BLaER1 (cell line): ENCODE results near the gene TTLL5.
A peak's percentile ranks its signal among the peaks of the same experiment; 100 is the strongest.

ENCODE experiments used
- H3K27ac ChIP-seq: shearing (Covaris generic); formaldehyde crosslinking; 2 replicates; pipeline ENCODE4 v1.8.1; 2022
- H3K27me3 ChIP-seq: shearing (Covaris generic); formaldehyde crosslinking; 2 replicates; pipeline ENCODE4 v1.8.1; 2022
- H3K36me3 ChIP-seq: shearing (Covaris generic); formaldehyde crosslinking; 2 replicates; pipeline ENCODE4 v1.8.1; 2022
- H3K4me1 ChIP-seq: shearing (Covaris generic); formaldehyde crosslinking; 2 replicates; pipeline ENCODE4 v1.8.1; 2022
- H3K4me2 ChIP-seq: shearing (Covaris generic); formaldehyde crosslinking; 2 replicates; pipeline ENCODE4 v1.8.1; 2022
- H3K4me3 ChIP-seq: shearing (Covaris generic); formaldehyde crosslinking; 2 replicates; pipeline ENCODE4 v1.8.1; 2022
- H3K9ac ChIP-seq: shearing (Covaris generic); formaldehyde crosslinking; 2 replicates; pipeline ENCODE4 v1.8.1; 2022
- H3K9me3 ChIP-seq: shearing (Covaris generic); formaldehyde crosslinking; 2 replicates; pipeline ENCODE4 v1.8.1; 2022
- H4K20me1 ChIP-seq: shearing (Covaris generic); formaldehyde crosslinking; 2 replicates; pipeline ENCODE4 v1.8.1; 2022
- Cebpa-rat ChIP-seq: shearing (Covaris generic); IDR thresholded peaks from 2 replicates; pipeline ENCODE4 v1.8.1; 2022

The TTLL5 gene

DNA sequence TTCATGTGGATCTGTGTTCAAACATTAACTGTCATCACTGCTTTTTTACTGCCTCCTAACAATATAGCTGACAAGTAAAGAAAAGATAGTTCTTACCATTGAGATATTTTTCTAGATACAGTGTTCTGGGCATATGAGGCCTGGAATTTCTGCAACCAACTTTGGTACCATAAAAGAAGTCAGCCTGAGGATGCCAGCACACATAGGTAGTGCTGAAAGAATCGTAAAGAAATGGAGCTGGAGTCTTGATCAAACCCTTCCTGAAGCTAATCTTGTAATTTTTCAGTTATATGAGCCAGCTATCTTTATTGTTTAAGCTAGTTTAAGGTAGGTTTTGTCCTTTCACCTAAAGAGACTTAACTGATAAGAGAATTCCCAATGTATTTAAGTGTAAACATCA, 11.7 kb upstream of the TTLL5 start:
- H3K4me2 ChIP-seq, result no peak overlapping the region
- no peak overlapping the region for H3K27ac ChIP-seq
- TF ChIP-seq Cebpa-rat, result no peak
- no peaks in the 10 kb centered on the region for H3K9me3 ChIP-seq
- H3K4me1 ChIP-seq, result no peaks in the 10 kb centered on the region
- H3K9ac ChIP-seq, result no peak overlapping the region
- no peaks in the 10 kb centered on the region for H3K27me3 ChIP-seq
- H3K4me3 ChIP-seq, result no peak overlapping the region
- H4K20me1 ChIP-seq, result no peaks in the 10 kb centered on the region
- H3K36me3 ChIP-seq, result peaks cover 54% of the 10 kb centered on the region

DNA sequence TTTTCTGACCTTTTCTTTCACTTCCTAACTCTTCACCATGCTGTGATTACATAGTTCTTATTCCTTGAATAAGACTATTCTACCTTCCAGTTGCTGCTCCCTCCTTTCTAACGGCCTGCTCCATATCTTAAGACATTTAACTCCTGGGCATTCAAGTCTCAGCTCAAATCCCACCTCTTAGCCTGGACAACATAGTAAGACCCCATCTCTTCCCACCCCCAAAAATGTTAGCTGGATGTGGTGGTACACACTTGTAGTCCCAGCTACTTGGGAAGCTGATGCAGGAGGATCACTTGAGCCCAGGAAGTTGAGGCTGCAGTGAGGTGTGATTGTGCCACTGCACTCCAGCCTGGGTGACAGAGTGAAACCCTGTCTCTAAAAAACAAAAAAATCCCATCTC, 11.3 kb upstream of the TTLL5 start:
- TF ChIP-seq Cebpa-rat, result no peak
- H3K4me1 ChIP-seq, result no peaks in the 10 kb centered on the region
- no peak overlapping the region for H3K9ac ChIP-seq
- H3K4me3 ChIP-seq, result no peak overlapping the region
- no peaks in the 10 kb centered on the region for H3K27me3 ChIP-seq
- H3K4me2 ChIP-seq, result no peak overlapping the region
- H4K20me1 ChIP-seq, result no peaks in the 10 kb centered on the region
- peaks cover 58% of the 10 kb centered on the region for H3K36me3 ChIP-seq
- H3K27ac ChIP-seq, result no peak overlapping the region
- H3K9me3 ChIP-seq, result no peaks in the 10 kb centered on the region

DNA sequence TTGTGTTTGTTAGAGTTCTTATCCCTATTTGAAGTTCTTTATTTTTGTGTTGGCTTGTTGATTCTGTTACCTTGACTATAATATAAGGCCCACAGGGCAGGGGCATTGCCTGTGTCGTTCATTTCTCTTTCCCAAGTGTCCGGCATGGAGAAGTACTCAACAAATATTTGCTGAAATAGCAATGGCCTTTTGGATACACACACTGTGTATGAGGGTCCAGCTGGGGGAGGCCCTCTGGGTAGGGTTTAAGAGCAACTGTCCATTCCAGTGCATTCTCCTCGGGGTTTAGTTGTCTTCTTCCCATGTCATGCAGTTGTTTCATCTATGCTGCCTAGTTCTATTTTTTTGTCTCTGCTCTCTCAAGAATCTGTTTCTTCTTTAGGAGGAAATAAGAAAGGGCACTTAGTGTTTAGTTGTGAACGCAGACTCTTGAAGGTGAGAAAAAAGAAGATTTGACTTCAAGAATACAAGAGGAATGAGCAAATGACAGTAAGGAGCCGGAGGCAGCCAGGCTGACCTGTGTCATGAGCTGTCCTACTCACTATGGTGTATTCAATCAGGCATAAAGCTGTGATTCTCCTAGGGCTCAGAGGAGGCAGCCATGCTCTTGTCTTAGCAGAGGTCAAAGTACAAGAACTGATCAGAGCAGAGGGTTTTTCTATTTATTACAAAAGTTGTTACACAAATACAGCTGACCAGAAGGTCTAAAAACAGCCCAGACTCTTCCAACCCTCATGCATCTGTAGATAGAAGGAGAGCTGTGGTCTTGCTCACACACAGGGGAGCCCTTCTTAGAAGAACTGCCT, 10.6 kb upstream of the TTLL5 start:
- H3K36me3 ChIP-seq, result peaks cover 65% of the 10 kb centered on the region
- H4K20me1 ChIP-seq, result no peaks in the 10 kb centered on the region
- no peak for TF ChIP-seq Cebpa-rat
- H3K27me3 ChIP-seq, result no peaks in the 10 kb centered on the region
- no peak overlapping the region for H3K27ac ChIP-seq
- H3K9me3 ChIP-seq, result no peaks in the 10 kb centered on the region
- no peaks in the 10 kb centered on the region for H3K4me1 ChIP-seq
- no peak overlapping the region for H3K4me2 ChIP-seq
- H3K9ac ChIP-seq, result no peak overlapping the region
- no peak overlapping the region for H3K4me3 ChIP-seq

DNA sequence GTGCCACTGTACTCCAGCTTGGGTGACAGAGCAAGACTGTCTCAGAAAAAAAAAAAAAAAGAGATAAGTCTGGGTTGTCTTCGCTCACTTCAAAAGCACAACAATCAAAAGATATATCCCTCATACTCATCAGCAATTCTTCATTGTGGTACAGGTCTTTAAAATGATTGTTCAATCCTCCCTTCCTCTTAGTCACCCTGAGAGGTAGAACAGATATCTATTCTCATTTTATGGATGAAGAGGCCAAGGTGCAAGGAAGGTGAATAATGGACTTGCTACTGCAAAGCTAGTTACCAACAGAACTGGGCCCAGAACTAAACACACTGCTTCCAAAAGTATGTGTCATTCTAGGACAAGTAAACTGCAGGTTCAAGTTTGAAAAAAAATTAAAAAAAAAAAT, 7.5 kb upstream of the TTLL5 start:
- Histone ChIP-seq H3K4me2 (no peak overlapping the region), H3K4me3 (no peak overlapping the region), H3K9me3 (no peaks in the 10 kb centered on the region), H3K9ac (no peak overlapping the region), H3K36me3 (peaks cover 81% of the 10 kb centered on the region), H3K27me3 (no peaks in the 10 kb centered on the region), H4K20me1 (no peaks in the 10 kb centered on the region), H3K27ac (no peak overlapping the region), H3K4me1 (no peaks in the 10 kb centered on the region)
- no peak for TF ChIP-seq Cebpa-rat

DNA sequence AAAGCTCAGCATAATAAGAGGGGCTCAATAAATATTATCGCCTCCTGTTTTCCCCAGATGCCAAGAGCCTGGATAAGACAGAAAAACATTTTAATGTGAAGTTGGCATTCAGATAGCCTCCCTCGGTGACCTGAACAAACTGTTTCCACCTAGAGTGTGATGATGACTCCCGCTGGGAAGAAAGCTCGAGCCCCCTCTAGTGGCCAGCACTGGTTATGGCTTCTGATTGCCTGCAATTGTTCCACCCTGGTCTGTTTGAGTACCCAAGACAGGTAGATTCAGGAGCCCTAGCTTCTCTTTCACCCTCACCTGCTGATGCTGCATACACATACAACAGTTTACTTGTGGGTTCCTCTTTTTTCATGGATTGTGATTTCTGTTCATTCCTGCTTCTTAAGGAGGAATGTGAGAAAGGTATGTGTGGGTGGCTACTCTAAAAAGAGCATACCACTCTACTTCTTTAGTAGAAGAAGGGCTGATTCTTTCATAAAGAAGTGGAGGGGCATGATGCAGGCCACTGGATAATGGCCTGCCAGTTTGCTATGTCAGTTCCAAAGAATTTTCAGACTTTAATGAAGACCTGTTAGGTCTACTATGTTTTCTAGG, 6.8 kb upstream of the TTLL5 start:
- H3K4me1 ChIP-seq, result no peaks in the 10 kb centered on the region

DNA sequence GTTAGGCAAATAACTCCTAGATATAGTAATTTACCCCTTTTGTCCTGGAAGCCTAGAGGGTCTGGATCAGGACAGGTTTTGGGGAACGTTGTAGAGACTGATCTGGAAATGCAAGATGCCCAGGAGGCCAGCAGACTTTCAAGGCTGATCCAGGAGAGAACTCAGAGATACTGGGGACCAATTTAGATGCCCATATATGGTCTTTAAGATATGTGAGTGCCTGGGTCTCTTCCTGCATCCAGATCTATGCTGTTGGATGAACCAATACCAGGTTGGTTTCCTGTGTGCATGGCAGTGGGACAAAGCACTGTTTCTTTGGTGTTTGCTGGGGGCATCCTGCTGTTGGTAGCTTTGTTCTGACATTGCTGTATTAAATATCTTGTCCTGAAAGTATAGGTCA, 5.8 kb upstream of the TTLL5 start:
- peaks cover 67% of the 10 kb centered on the region for H3K36me3 ChIP-seq
- H4K20me1 ChIP-seq, result no peaks in the 10 kb centered on the region

More for the DNA sequence above, 6.8 kb upstream of the TTLL5 start:
- Histone ChIP-seq H3K9ac (no peak overlapping the region), H3K27ac (no peak overlapping the region), H3K4me2 (no peak overlapping the region), H3K27me3 (no peaks in the 10 kb centered on the region), H3K4me3 (no peak overlapping the region), H3K9me3 (no peaks in the 10 kb centered on the region), H3K36me3 (peaks cover 77% of the 10 kb centered on the region), H4K20me1 (no peaks in the 10 kb centered on the region)
- no peak for TF ChIP-seq Cebpa-rat

DNA sequence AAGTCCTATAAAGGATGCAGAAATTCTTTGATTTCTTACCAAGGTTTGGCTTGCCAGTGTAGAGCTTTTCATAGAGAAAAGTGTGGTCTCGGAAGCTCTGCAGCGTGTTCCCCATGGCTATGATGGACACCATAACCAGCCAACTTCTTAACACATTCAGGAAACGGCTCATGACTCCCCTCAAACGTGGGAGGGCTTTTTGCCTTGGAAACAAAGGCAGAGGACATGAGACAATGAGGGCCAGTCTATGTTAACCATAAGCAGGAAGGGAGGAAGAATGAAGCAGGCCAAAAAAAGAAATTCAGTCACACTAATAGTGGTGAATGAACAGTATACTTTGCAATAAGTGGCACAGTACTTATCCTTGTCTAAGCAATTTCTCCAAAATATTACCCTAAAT, 3.7 kb upstream of the TTLL5 start:
- Histone ChIP-seq H4K20me1 (no peaks in the 10 kb centered on the region), H3K9ac (no peak overlapping the region), H3K36me3 (peaks cover 46% of the 10 kb centered on the region), H3K27me3 (no peaks in the 10 kb centered on the region), H3K9me3 (no peaks in the 10 kb centered on the region), H3K4me1 (peaks cover 16% of the 10 kb centered on the region), H3K4me3 (no peak overlapping the region), H3K27ac (no peak overlapping the region), H3K4me2 (no peak overlapping the region)
- TF ChIP-seq Cebpa-rat, result no peak

More for the DNA sequence above, 5.8 kb upstream of the TTLL5 start:
- H3K4me1 ChIP-seq, result peaks cover 7% of the 10 kb centered on the region
- no peaks in the 10 kb centered on the region for H3K9me3 ChIP-seq
- TF ChIP-seq Cebpa-rat, result no peak
- H3K9ac ChIP-seq, result no peak overlapping the region
- H3K27ac ChIP-seq, result no peak overlapping the region
- H3K4me2 ChIP-seq, result no peak overlapping the region
- no peak overlapping the region for H3K4me3 ChIP-seq
- no peaks in the 10 kb centered on the region for H3K27me3 ChIP-seq

DNA sequence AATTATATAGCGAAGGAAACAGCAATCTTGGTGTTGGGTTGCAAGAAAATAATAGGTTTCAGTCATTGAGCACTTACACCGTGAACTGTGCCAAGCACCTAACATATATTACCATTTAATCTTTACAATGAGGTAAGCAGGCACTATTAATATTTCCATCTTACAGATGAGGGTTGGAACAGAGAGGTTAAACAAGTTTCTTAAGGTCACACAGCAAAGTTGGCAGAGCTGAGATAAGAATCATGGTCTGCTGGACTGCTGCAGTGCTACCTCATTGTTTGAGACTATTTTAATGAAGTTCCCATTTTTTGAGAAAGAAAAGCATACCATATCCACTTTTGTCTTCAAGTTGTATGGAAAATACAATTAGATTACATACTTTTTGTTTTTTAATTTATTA, 2.1 kb upstream of the TTLL5 start:
- Histone ChIP-seq H3K4me1 (peaks cover 26% of the 10 kb centered on the region), H3K27me3 (no peaks in the 10 kb centered on the region), H4K20me1 (no peaks in the 10 kb centered on the region), H3K4me3 (no peak overlapping the region), H3K9ac (no peak overlapping the region), H3K9me3 (no peaks in the 10 kb centered on the region), H3K4me2 (no peak overlapping the region), H3K27ac (no peak overlapping the region), H3K36me3 (peaks cover 45% of the 10 kb centered on the region)
- no peak for TF ChIP-seq Cebpa-rat

DNA sequence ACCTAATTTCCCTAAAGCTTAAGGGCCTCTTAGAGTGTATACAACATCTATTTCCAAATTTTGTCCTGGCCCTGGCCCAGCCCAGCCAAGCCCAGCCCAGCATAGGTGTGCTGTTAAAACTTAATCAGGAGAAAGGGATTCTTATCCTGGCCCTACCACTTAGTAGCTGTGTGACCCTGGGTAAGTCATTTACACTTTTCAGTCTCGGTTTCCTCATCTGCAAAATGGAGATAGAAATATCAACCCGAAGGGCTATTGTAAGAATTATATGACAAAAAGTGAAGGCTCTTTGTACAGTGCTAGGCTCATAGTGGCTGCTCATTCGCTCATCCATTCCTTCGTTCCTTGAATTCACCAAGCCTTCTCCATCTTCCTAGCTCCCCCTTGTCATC, 812 bp upstream of the TTLL5 start:
- Histone ChIP-seq H3K9ac (peak overlapping the region; percentile 81), H3K27me3 (no peaks in the 10 kb centered on the region), H3K36me3 (peaks cover 43% of the 10 kb centered on the region), H3K27ac (no peak overlapping the region), H3K4me3 (peak overlapping the region; percentile 100), H3K4me1 (peaks cover 26% of the 10 kb centered on the region), H3K4me2 (peak overlapping the region; percentile 81), H4K20me1 (no peaks in the 10 kb centered on the region), H3K9me3 (no peaks in the 10 kb centered on the region)
- no peak for TF ChIP-seq Cebpa-rat

DNA sequence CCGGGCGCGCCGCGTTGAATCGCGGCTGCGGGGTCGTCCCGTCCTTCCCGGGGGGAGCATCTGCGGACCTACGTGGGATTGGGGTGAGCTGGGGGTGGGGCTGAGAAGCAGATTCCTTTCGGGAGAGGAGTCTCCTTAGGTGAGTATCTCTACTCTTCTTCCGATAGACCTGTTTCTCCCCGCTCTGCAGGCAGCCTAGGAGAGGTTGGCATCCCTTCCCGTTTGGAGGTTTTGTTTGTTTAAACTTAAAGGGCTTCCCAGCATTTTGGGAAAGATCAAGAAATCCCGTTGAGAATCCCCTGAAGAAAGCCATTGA, 411 bp downstream of the TTLL5 start:
- Histone ChIP-seq H3K9ac (peak overlapping the region; percentile 81), H3K36me3 (peaks cover 43% of the 10 kb centered on the region), H3K9me3 (no peaks in the 10 kb centered on the region), H3K4me3 (peak overlapping the region; percentile 100), H3K4me2 (peak overlapping the region; percentile 85), H4K20me1 (no peaks in the 10 kb centered on the region), H3K27ac (peak overlapping the region; percentile 64), H3K27me3 (no peaks in the 10 kb centered on the region), H3K4me1 (peaks cover 26% of the 10 kb centered on the region)
- TF ChIP-seq Cebpa-rat, result no peak

DNA sequence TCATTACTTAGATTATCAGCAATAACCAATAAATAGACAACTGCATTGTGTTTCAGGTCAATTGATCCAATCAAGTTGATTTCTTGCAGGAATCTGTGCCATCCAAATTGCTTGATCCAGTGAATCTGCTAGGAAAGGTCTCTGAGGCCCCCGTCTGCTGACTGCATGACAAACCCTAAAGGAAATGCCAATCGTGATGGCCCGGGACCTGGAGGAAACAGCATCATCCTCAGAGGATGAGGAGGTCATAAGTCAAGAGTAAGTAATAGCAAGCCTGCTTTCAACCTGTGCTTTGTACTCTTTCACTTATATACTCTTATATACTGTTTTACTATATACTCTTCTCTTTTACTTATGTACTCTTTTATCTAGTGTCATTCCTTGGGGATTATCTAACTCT, 1.9 kb downstream of the TTLL5 start:
- H3K4me3 ChIP-seq, result no peak overlapping the region
- H3K36me3 ChIP-seq, result peaks cover 41% of the 10 kb centered on the region
- H4K20me1 ChIP-seq, result no peaks in the 10 kb centered on the region
- no peak overlapping the region for H3K27ac ChIP-seq
- no peaks in the 10 kb centered on the region for H3K27me3 ChIP-seq
- peak overlapping the region; percentile 85 for H3K4me2 ChIP-seq
- H3K9ac ChIP-seq, result no peak overlapping the region
- H3K4me1 ChIP-seq, result peaks cover 26% of the 10 kb centered on the region
- no peak for TF ChIP-seq Cebpa-rat
- H3K9me3 ChIP-seq, result no peaks in the 10 kb centered on the region
